RWPE1 (cell line): Measurements from ENCODE around the gene ZFYVE27.

Source experiments
- CTCF ChIA-PET: fragments of 350-600 bp; sonication (Branson Sonifier 250); formaldehyde crosslinking; extraction: SDS; loops from one replicate; lab custom pipeline; 2021; lab: Yijun Ruan, JAX
- POLR2A ChIA-PET: fragments of 400-600 bp; formaldehyde crosslinking; extraction: SDS; loops from one replicate; lab custom pipeline; 2020; ENCODE audit warnings: antibody characterized with exemption; ENCODE audit not compliant: low non-redundant PET; lab: Yijun Ruan, JAX
- DNase-seq: peaks from one replicate; pipeline ENCODE4 v3.0.0; 2012; ENCODE audit warnings: low spot score
- H3K27ac ChIP-seq: fragments of 450-650 bp; 2 replicates; pipeline ENCODE4 v1.5.1; 2017
- CTCF ChIP-seq: fragments of 450-650 bp; conservative IDR thresholded peaks from 2 replicates; pipeline ENCODE4 v1.5.1; 2017; ENCODE audit warnings: low read depth, mild to moderate bottlenecking

ZFYVE27 gene

GRCh38 chr10:97768322-97769315, 31.7 kb downstream of the ZFYVE27 start:
- no peak for TF ChIP-seq CTCF
- no peak for DNase-seq
- POLR2A ChIA-PET: no interaction called here

GRCh38 chr10:97770255-97770654, 33.3 kb downstream of the ZFYVE27 start:
- H3K27ac ChIP-seq: no peak overlapping the region
- no peak for DNase-seq
- TF ChIP-seq CTCF: no peak
- CTCF ChIA-PET: interaction anchor here (0.9 kb wide), 1 partner anchor 22 kb away, joined by 3 read pairs; no protein-coding TSS in a partner anchor
- POLR2A ChIA-PET: no interaction called here

More at GRCh38 chr10:97768322-97769315, 31.7 kb downstream of the ZFYVE27 start:
- CTCF ChIA-PET: interaction anchor here (0.6 to 1.1 kb wide), 2 partner anchors 24 to 255 kb away, joined by 4 to 5 read pairs; no protein-coding TSS in a partner anchor
- H3K27ac ChIP-seq: no peak overlapping the region

DNA sequence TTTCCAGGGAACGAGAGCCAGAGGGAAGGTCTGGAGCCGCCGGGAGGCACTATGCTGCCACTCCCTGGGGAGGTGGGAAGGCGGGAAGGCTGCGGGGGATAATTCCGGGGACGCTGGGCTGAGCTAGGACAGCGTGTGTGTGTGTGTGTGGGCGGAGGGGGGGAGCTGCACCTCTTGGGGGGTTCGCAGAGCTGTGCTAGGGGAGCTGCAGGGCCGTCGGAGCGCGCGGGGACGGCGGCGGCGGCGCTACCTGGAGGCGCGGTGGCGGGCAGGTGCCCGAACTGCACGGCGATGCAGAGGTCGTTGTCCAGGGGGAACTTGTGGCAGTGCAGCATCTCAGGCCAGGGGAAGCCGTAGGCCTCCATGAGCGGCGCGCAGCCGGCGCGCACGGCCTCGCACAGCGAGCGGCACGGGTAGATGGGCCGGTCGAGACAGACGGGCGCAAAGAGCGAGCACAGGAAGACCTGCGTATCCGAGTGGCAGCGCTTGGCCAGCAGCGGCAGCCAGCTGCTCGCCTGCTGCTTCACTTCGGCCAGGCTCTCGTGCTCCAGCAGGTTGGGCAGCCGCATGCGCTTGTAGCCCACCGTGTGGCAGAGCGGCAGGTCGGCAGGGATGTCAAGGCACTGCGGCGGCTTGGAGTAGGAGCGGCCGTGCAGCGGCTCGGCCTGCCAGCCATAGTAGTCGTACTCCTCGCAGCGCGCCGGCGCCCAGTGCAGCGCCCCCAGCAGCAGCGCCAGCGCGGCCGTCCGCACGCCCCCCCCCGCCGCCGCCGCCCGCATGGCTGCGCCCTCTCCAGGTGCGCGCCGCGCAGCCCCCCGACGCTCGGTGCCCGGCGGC, 34.3 kb downstream of the ZFYVE27 start:
- ChIA-PET CTCF (interaction anchor here (0.5 to 0.6 kb wide), 2 partner anchors 8 to 28 kb away, joined by 3 to 5 read pairs; no protein-coding TSS in a partner anchor), POLR2A (no interaction called here)
- no peak for TF ChIP-seq CTCF
- H3K27ac ChIP-seq: no peak overlapping the region
- DNase-seq: peak; percentile 50

GRCh38 chr10:97771913-97772823, 35.2 kb downstream of the ZFYVE27 start, which contains the start of gene SFRP5:
Gene SFRP5, minus strand, starts transcription at chr10:97771999. Its CDS starts 166 bp downstream, at chr10:97771833.
- no peak for DNase-seq
- POLR2A ChIA-PET: no interaction called here
- TF ChIP-seq CTCF: no peak
- H3K27ac ChIP-seq: no peak within 1 kb of the TSS
- CTCF ChIA-PET: interaction anchor here (0.5 to 0.9 kb wide), 7 partner anchors 12 to 97 kb away, joined by 3 to 9 read pairs (median 3); no protein-coding TSS in a partner anchor

DNA sequence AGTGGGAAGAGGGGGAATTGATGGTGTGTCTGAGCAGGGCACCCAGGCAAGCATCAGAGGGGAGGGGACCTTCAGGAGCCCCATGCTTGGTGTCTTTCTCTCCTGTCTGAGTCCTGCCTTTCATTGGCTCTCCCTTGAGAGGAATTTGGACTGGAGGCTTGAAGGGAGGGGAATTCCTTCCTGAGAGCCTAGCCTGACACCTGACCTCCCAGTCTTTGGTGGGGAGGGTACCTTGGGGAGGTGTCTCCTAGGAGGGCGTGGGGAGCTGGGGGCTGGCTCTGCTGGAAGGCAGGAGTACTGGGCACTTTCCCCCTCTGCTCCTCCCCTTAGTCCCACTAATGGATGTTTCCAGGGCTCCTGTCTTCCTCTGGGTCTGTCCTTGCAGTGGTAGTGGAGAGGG, 36.2 kb downstream of the ZFYVE27 start:
- H3K27ac ChIP-seq: no peak overlapping the region
- no peak for TF ChIP-seq CTCF
- CTCF ChIA-PET: interaction anchor here (0.7 kb wide), 1 partner anchor 96 kb away, joined by 3 read pairs; no protein-coding TSS in a partner anchor
- POLR2A ChIA-PET: no interaction called here
- no peak for DNase-seq
